22Rv1 (cell line): ENCODE data around the gene GATB.

Experiments used
- H3K27ac ChIP-seq: fragments of 450-650 bp; 2 replicates; pipeline ENCODE4 v1.5.1; 2017
- CTCF ChIP-seq: fragments of 450-650 bp; IDR thresholded peaks from 2 replicates; pipeline ENCODE4 v1.5.1; 2017; ENCODE audit warnings: mild to moderate bottlenecking
- ZFX ChIP-seq: fragments of 450-650 bp; IDR thresholded peaks from 2 replicates; pipeline ENCODE4 v1.6.1; 2017; ENCODE audit warnings: antibody characterized with exemption, borderline replicate concordance

Gene GATB

GRCh38 chr4:151786158-151786495 lies 25.3 kb upstream of the GATB start:
- no peak overlapping the region for H3K27ac ChIP-seq
- TF ChIP-seq ZFX (no peak), CTCF (no peak)

DNA sequence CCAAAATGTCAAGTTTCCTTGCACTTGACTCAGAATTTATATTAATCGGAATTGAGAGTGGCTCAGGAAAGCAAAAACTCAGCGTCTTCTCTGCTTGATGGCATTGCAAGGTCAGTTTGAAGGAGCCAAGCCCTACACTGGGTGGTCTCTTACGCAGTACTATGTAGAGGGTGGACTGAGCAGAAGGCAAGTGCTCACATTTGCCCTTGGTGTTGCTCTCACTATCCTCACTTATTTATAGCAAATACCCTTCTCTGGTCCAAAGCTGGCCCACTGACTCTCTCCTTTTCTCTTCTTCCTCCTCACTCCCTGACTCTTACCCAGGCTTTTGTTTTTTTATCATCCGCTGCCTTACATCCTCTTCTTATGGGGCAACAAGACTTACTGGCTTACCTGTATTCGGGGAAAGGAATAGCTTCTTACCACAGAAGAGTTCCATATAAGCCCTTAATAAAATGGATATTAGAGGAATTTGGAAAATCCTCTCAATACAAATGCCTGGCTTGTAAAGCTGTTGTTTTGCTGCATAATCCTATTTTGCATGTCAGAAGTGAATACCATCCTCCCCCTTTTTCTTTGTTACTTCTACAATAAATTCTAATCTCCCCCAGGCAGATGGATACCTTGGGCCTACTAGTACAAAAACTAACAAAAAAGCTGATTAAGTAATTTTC lies 24.8 kb upstream of the GATB start:
- H3K27ac ChIP-seq, result no peak overlapping the region
- TF ChIP-seq ZFX (no peak), CTCF (no peak)

DNA sequence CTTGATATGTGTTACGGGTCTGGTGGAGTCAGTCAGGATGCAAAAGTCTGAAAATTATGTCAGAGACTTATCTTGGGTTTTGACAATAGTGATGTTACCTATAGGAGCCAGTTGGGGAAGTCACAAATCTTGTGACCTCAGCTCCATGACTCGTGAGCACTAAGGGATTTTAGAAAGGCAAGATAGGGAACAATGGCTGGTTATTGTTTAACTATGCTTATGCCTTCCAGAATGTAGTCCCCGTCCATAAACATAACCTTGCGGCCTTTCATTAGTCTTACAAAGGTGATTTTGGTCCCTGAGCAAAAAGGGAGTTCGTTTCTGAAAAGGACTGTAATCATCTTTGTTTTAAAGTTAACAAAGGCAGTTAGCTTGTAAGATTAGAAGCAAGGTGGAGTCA lies 23.9 kb upstream of the GATB start:
- TF ChIP-seq CTCF (no peak), ZFX (no peak)
- no peak overlapping the region for H3K27ac ChIP-seq

- TF ChIP-seq CTCF (no peak), ZFX (no peak)
- H3K27ac ChIP-seq, result no peak overlapping the region
These were observed 23.1 kb upstream of the GATB start for GRCh38 chr4:151783867-151784266.

GRCh38 chr4:151782296-151782695 lies 21.5 kb upstream of the GATB start:
- no peak overlapping the region for H3K27ac ChIP-seq
- no peak for TF ChIP-seq CTCF
- no peak for TF ChIP-seq ZFX

- TF ChIP-seq CTCF (no peak), ZFX (no peak)
- no peak overlapping the region for H3K27ac ChIP-seq
These were observed 20.2 kb upstream of the GATB start for GRCh38 chr4:151781026-151781425.

DNA sequence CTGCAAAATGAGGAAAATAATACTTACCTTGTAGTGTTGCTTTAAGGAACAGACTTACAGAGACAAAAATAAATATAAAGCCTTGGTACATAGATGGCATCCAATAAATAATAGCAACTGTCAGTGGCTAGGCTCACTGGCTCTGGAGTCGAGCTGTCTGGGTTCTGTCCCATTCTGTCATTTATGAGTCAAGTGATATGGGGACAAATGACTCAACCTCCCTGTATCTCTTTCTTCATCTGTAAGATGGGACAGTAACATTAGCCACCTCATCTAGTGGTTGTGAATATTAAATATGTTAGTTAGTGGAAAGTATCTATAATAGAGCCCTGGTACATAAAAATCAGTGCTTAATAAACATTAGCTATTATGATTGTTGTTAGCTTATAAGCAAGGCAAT lies 16.7 kb upstream of the GATB start:
- H3K27ac ChIP-seq, result no peak overlapping the region
- TF ChIP-seq CTCF, result no peak
- TF ChIP-seq ZFX, result no peak
